ENCODE results near the gene IQCH. TPM values are rescaled to one million over a fixed set of nuclear protein-coding genes. Genes with fewer than 3 reads are reported as not detected.

Gene IQCH
- total RNA-seq, 1 donor from 2014 or later = 5.2 TPM

- Mint-ChIP-seq H3K27me3 (no peaks in the 10 kb centered on the region), H3K27ac (no peak overlapping the region), H3K4me3 (ENCODE audit: low read depth) (no peak overlapping the region), H3K36me3 (ENCODE audit: insufficient read depth) (no peaks in the 10 kb centered on the region), H3K9me3 (ENCODE audit: low read depth) (no peaks in the 10 kb centered on the region), H3K4me1 (ENCODE audit: low read depth) (peaks cover 19% of the 10 kb centered on the region)
- TF ChIP-seq, protein P1, sequence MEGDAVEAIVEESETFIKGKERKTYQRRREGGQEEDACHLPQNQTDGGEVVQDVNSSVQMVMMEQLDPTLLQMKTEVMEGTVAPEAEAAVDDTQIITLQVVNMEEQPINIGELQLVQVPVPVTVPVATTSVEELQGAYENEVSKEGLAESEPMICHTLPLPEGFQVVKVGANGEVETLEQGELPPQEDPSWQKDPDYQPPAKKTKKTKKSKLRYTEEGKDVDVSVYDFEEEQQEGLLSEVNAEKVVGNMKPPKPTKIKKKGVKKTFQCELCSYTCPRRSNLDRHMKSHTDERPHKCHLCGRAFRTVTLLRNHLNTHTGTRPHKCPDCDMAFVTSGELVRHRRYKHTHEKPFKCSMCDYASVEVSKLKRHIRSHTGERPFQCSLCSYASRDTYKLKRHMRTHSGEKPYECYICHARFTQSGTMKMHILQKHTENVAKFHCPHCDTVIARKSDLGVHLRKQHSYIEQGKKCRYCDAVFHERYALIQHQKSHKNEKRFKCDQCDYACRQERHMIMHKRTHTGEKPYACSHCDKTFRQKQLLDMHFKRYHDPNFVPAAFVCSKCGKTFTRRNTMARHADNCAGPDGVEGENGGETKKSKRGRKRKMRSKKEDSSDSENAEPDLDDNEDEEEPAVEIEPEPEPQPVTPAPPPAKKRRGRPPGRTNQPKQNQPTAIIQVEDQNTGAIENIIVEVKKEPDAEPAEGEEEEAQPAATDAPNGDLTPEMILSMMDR (IDR thresholded peaks at IDR 0.05; ENCODE audit: unreplicated experiment) = no peak
- DNase-seq (ENCODE audit: low spot score, unreplicated experiment) = no peak
Measured at GRCh38 chr15:67531379-67531914, 276.9 kb downstream of the IQCH start.

- peaks cover 4% of the 10 kb centered on the region for H3K4me1 Mint-ChIP-seq (ENCODE audit: low read depth)
- no peaks in the 10 kb centered on the region for H3K27me3 Mint-ChIP-seq
- no peaks in the 10 kb centered on the region for H3K36me3 Mint-ChIP-seq (ENCODE audit: insufficient read depth)
- H3K4me3 Mint-ChIP-seq (ENCODE audit: low read depth) = no peak overlapping the region
- no peaks in the 10 kb centered on the region for H3K9me3 Mint-ChIP-seq (ENCODE audit: low read depth)
- DNase-seq (ENCODE audit: low spot score, unreplicated experiment) = no peak
- TF ChIP-seq, protein P1 (IDR thresholded peaks at IDR 0.05; ENCODE audit: unreplicated experiment) = no peak
- no peak overlapping the region for H3K27ac Mint-ChIP-seq
Measured at GRCh38 chr15:67533873-67534272, 279.3 kb downstream of the IQCH start.

GRCh38 chr15:67534360-67534759, 279.8 kb downstream of the IQCH start:
- Mint-ChIP-seq H3K27me3 (no peaks in the 10 kb centered on the region), H3K4me3 (ENCODE audit: low read depth) (no peak overlapping the region), H3K9me3 (ENCODE audit: low read depth) (no peaks in the 10 kb centered on the region), H3K36me3 (ENCODE audit: insufficient read depth) (no peaks in the 10 kb centered on the region), H3K27ac (no peak overlapping the region), H3K4me1 (ENCODE audit: low read depth) (peaks cover 4% of the 10 kb centered on the region)
- TF ChIP-seq, protein P1 (IDR thresholded peaks at IDR 0.05; ENCODE audit: unreplicated experiment) = no peak
- DNase-seq (ENCODE audit: low spot score, unreplicated experiment) = no peak

GRCh38 chr15:67537771-67538170, 283.2 kb downstream of the IQCH start:
- H3K36me3 Mint-ChIP-seq (ENCODE audit: insufficient read depth) = no peaks in the 10 kb centered on the region
- DNase-seq (ENCODE audit: low spot score, unreplicated experiment) = no peak
- H3K4me1 Mint-ChIP-seq (ENCODE audit: low read depth) = peaks cover 4% of the 10 kb centered on the region
- H3K9me3 Mint-ChIP-seq (ENCODE audit: low read depth) = no peaks in the 10 kb centered on the region
- no peaks in the 10 kb centered on the region for H3K27me3 Mint-ChIP-seq
- H3K27ac Mint-ChIP-seq = peak overlapping the region; percentile 1
- TF ChIP-seq, protein P1 (IDR thresholded peaks at IDR 0.05; ENCODE audit: unreplicated experiment) = no peak
- no peak overlapping the region for H3K4me3 Mint-ChIP-seq (ENCODE audit: low read depth)

DNA sequence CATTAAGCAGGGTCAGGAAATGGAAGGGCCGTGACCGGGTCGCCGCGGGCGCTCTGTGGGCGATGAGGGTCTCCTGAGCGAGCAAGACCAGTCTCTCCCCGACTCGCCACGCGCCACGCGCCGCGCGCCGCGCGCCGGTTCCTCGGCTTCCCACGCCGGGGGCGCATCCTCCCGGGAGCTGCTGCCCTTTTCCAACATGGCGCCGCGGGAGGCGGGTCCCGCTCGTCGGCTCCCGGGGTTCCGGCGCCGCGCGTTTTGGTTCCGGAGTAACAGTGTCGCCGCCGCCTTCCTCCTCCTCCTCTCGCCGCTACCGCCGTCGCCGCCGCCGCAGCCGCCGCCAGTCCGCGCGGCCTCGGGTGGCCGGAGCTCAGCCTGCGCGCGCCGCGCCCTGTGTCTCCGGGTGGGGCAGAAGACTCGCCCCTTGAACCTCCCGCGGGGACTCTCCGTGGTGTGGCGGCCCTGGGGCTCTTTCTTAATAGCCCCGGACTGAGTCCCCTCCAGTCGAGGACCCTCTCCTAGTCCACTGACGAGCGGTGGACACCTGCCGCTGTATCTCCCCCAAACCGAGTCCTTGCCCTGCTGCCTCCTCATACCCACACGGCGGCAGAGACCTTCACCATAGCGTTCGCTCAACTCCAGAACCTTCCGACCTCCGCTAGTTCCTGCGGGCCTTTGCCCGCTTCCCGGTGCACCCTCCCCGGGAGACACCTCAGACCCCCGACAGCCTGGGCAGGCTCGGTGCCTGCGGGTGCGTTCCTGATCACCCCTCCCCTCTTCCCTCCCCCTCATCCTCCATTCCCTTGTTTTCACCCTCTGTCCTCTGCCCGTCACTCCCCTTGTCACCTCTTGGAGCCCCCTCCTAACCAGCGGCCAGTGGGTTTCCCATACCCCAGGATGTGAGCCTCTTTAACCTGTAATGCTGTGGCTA, 288.1 kb downstream of the IQCH start, which contains the start of gene MAP2K5:
TSS of gene MAP2K5 (plus strand) at position 284 of the 928 bp plus-strand sequence. CDS start at position 917, 633 bp downstream.
- peak within 1 kb of the TSS; percentile 95 for H3K27ac Mint-ChIP-seq

More for the DNA sequence above, 288.1 kb downstream of the IQCH start, which contains the start of gene MAP2K5:
- Mint-ChIP-seq H3K27me3 (no peaks in the 10 kb centered on the region), H3K36me3 (ENCODE audit: insufficient read depth) (peaks cover 4% of the 10 kb centered on the region), H3K4me3 (ENCODE audit: low read depth) (peak within 1 kb of the TSS; percentile 96), H3K9me3 (ENCODE audit: low read depth) (no peaks in the 10 kb centered on the region), H3K4me1 (ENCODE audit: low read depth) (peaks cover 18% of the 10 kb centered on the region)
- peak; percentile 61 for DNase-seq (ENCODE audit: low spot score, unreplicated experiment)
- TF ChIP-seq, protein P1 (IDR thresholded peaks at IDR 0.05; ENCODE audit: unreplicated experiment) = no peak
